Measurements from ENCODE around the gene TMEM11. TPM values are rescaled to one million over a fixed set of nuclear protein-coding genes. Genes with fewer than 3 reads are reported as not detected.

The TMEM11 gene
- polyA plus RNA-seq, 3 donors = 25.7 to 68.1 (median 59.5) TPM

GRCh38 chr17:21149621-21150020, 64.3 kb downstream of the TMEM11 start:
- Histone ChIP-seq H3K27me3 (ENCODE audit: control insufficient read depth in 2 of 2, insufficient read depth in 2 of 2, low read length in 2 of 2) (no peaks in the 10 kb centered on the region), H3K4me1 (ENCODE audit: control insufficient read depth in 1 of 2, insufficient read depth in 2 of 2, low read length in 2 of 2) (peaks cover 90 to 96% of the 10 kb centered on the region in 2 donors), H3K9me3 (replicated peaks in 1 of 2; ENCODE audit: control insufficient read depth in 1 of 2, insufficient read depth in 1 of 2, low read length in 2 of 2) (no peaks in the 10 kb centered on the region), H3K9ac (ENCODE audit: insufficient read depth, low read length, poor library complexity, severe bottlenecking) (no peak overlapping the region), H2AFZ (ENCODE audit: insufficient read depth, low read depth, low read length, poor library complexity, severe bottlenecking) (no peak overlapping the region), H3K79me2 (ENCODE audit: insufficient read depth, low read length) (peaks cover 72% of the 10 kb centered on the region), H3K4me2 (replicated peaks; ENCODE audit: extremely low read depth, low read length, poor library complexity, severe bottlenecking) (peak overlapping the region; percentile 49), H3K27ac (ENCODE audit: low read depth in 1 of 2, low read length in 2 of 2) (peak overlapping the region in 1 of 2 donors; percentile 79), H4K20me1 (ENCODE audit: insufficient read depth, low read length) (no peaks in the 10 kb centered on the region), H3K36me3 (replicated peaks in 1 of 2; ENCODE audit: control insufficient read depth in 1 of 2, insufficient read depth in 2 of 2, low read length in 2 of 2) (no peaks in the 10 kb centered on the region), H3K4me3 (replicated peaks in 1 of 3; ENCODE audit: low read depth in 2 of 3, low read length in 3 of 3) (peak overlapping the region in 1 of 3 experiments; percentile 41)
- peak overlapping the region; percentile 12 to 88 (median 79) for H3K27ac Mint-ChIP-seq
- H3K9me3 Mint-ChIP-seq = peaks cover 0 to 15% (median 0%) of the 10 kb centered on the region in 7 donors
- peak overlapping the region in 1 of 2 donors; percentile 36 for H3K4me3 Mint-ChIP-seq
- intact Hi-C loops (cut with micrococcal nuclease) = no loop called here
- no peaks in the 10 kb centered on the region for H3K27me3 Mint-ChIP-seq (ENCODE audit: low read depth in 3 of 3)
- H3K4me1 Mint-ChIP-seq = peaks cover 91% of the 10 kb centered on the region
- no CpG with 5 or more reads among the region's 1 CpG for WGBS (ENCODE audit: insufficient coverage)
- TF ChIP-seq CTCF (IDR thresholded peaks at IDR 0.05) = no peak
- peaks cover 2 to 19% of the 10 kb centered on the region in 2 donors for H3K36me3 Mint-ChIP-seq
- peak in 1 of 3 donors; percentile 32 for DNase-seq

Small RNAs within 50 kb of the gene (small RNA-seq; reads per million reads assigned to genes)
- gene RN7SL426P (ENCODE audit: insufficient read length, low read depth) = not detected

Other genes with a start within 250 kb of the TMEM11 start
- 10 to 100 TPM; 20.4 to 69.9 (median 27.3) TPM for gene USP22, start 171.2 kb downstream of the TMEM11 start, polyA plus RNA-seq
- gene DHRS7B, start 87.2 kb downstream of the TMEM11 start, polyA plus RNA-seq = 10 to 100 TPM; 23.2 to 37.8 (median 33.9) TPM
- 10 to 100 TPM in 1 of 3 donors, 1 to 10 TPM in 2; 3.0 to 13.6 (median 3.8) TPM for gene NATD1, start 39.2 kb upstream of the TMEM11 start, polyA plus RNA-seq
- 100 to 1,000 TPM; 107 to 166 (median 164) TPM for gene MAP2K3, start 70.5 kb upstream of the TMEM11 start, polyA plus RNA-seq
- not detected for gene KCNJ12, start 162.2 kb upstream of the TMEM11 start, polyA plus RNA-seq

Measured in CD14-positive monocyte (primary cell).